Stimulated activated CD8-positive, alpha-beta memory T cell treated with anti-CD3 and anti-CD28 coated beads, Interleukin-4, amount 100 ng/mL, for 48 hours (primary cell): Measurements from ENCODE around the gene TUBB8B.
"Not testable (repeated sequence)": the region's sequence is repeated elsewhere in the genome, so short reads cannot be mapped to it uniquely, and the experiment has no call there.

ENCODE experiments used
- DNase-seq: peaks from one replicate; pipeline ENCODE4 v3.0.0-alpha.2; 2020

Gene TUBB8B

GRCh38 chr18:49176-49665 lies at the start of gene TUBB8B:
TSS of gene TUBB8B (minus strand) at chr18:49615. CDS start at chr18:49557, 58 bp downstream.
- not testable (repeated sequence) for DNase-seq

- peak; percentile 72 for DNase-seq
Measured at GRCh38 chr18:97252-97914, 48.0 kb upstream of the TUBB8B start.

- not testable (repeated sequence) for DNase-seq
Measured at GRCh38 chr18:96767-97131, 47.3 kb upstream of the TUBB8B start.

GRCh38 chr18:96101-96766 lies 46.8 kb upstream of the TUBB8B start:
- not testable (repeated sequence) for DNase-seq

GRCh38 chr18:95580-95979 lies 46.2 kb upstream of the TUBB8B start:
- DNase-seq, result not testable (repeated sequence)

- not testable (repeated sequence) for DNase-seq
Measured at GRCh38 chr18:93897-94408, 44.5 kb upstream of the TUBB8B start.

GRCh38 chr18:91561-91960 lies 42.1 kb upstream of the TUBB8B start:
- not testable (repeated sequence) for DNase-seq

GRCh38 chr18:90396-91193 lies 41.2 kb upstream of the TUBB8B start:
- not testable (repeated sequence) for DNase-seq

GRCh38 chr18:89124-89523 lies 39.7 kb upstream of the TUBB8B start:
- not testable (repeated sequence) for DNase-seq

- DNase-seq, result not testable (repeated sequence)
Measured at GRCh38 chr18:84801-85200, 35.4 kb upstream of the TUBB8B start.

- not testable (repeated sequence) for DNase-seq
Measured at GRCh38 chr18:82626-83209, 33.3 kb upstream of the TUBB8B start.

GRCh38 chr18:80881-81280 lies 31.5 kb upstream of the TUBB8B start:
- not testable (repeated sequence) for DNase-seq

GRCh38 chr18:80202-80601 lies 30.8 kb upstream of the TUBB8B start:
- not testable (repeated sequence) for DNase-seq

GRCh38 chr18:75525-76160 lies 26.2 kb upstream of the TUBB8B start:
- not testable (repeated sequence) for DNase-seq

- not testable (repeated sequence) for DNase-seq
Measured at GRCh38 chr18:73181-73777, 23.9 kb upstream of the TUBB8B start.

GRCh38 chr18:67701-68100 lies 18.3 kb upstream of the TUBB8B start:
- DNase-seq, result not testable (repeated sequence)

- DNase-seq, result not testable (repeated sequence)
Measured at GRCh38 chr18:64279-64678, 14.9 kb upstream of the TUBB8B start.

- not testable (repeated sequence) for DNase-seq
Measured at GRCh38 chr18:63656-64055, 14.2 kb upstream of the TUBB8B start.

GRCh38 chr18:54388-54787 lies 5.0 kb upstream of the TUBB8B start:
- DNase-seq, result not testable (repeated sequence)

- not testable (repeated sequence) for DNase-seq
Measured at GRCh38 chr18:48696-49095, 719 bp downstream of the TUBB8B start.

GRCh38 chr18:13177-13576 lies 36.2 kb downstream of the TUBB8B start:
- not testable (repeated sequence) for DNase-seq

GRCh38 chr18:12773-13172 lies 36.6 kb downstream of the TUBB8B start:
- not testable (repeated sequence) for DNase-seq
